HEK293 (cell line): ENCODE measurements around the gene GLCCI1.

Source experiments
- CTCF ChIA-PET: fragments of 350-600 bp; formaldehyde crosslinking; extraction: SDS; loops from one replicate; lab custom pipeline; 2021; ENCODE audit warnings: antibody characterized with exemption; lab: Yijun Ruan, JAX
- POLR2A ChIA-PET: fragments of 300-600 bp; formaldehyde crosslinking; extraction: SDS; loops from one replicate; lab custom pipeline; 2020; ENCODE audit warnings: antibody characterized with exemption, inconsistent platforms; lab: Yijun Ruan, JAX
- H3K27ac ChIP-seq: fragments of 200-500 bp; sonication (Bioruptor generic); 2 replicates; pipeline ENCODE4 v1.5.1; 2014; ENCODE audit warnings: low read depth, low read length, control low read depth, inconsistent platforms; ENCODE audit errors: extremely low read depth
- H3K36me3 ChIP-seq, 2 experiments: fragments of 200-500 bp in 1 of 2; sonication (Bioruptor generic) in 1 of 2; 1 replicate in 1 of 2; 2 replicates in 1 of 2; pipeline ENCODE4 v1.5.1; 2014 to 2017; ENCODE audit warnings: inconsistent platforms in 2 of 2, low read length in 2 of 2; ENCODE audit not compliant: control insufficient read depth in 2 of 2, insufficient read depth in 1 of 2
- H3K4me1 ChIP-seq: fragments of 200-500 bp; sonication (Bioruptor generic); 2 replicates; pipeline ENCODE4 v1.5.1; 2014; ENCODE audit warnings: mild to moderate bottlenecking, low read length, inconsistent platforms; ENCODE audit not compliant: control insufficient read depth, insufficient read depth
- H3K4me3 ChIP-seq: 2 replicates; pipeline ENCODE4 v1.5.1; 2011; ENCODE audit warnings: low read depth, mild to moderate bottlenecking, control low read depth, low read length, moderate library complexity
- H3K9me3 ChIP-seq: fragments of 200-500 bp; sonication (Bioruptor generic); 2 replicates; pipeline ENCODE4 v1.5.1; 2014; ENCODE audit warnings: low read depth, low read length, inconsistent platforms; ENCODE audit not compliant: control insufficient read depth, insufficient read depth
- HOXA7 ChIP-seq: sonication (generic); formaldehyde crosslinking; IDR thresholded peaks from 2 replicates; pipeline ENCODE4 v1.8.1; 2022; ENCODE audit warnings: missing genetic modification reagents, borderline replicate concordance
- IKZF3 ChIP-seq: fragments of 450-650 bp; IDR thresholded peaks from 2 replicates; pipeline ENCODE4 v1.5.0; 2018; ENCODE audit warnings: missing biosample characterization, mild to moderate bottlenecking, missing genetic modification characterization, moderate library complexity
- KLF1 ChIP-seq: fragments of 450-650 bp; formaldehyde crosslinking; IDR thresholded peaks from 2 replicates; pipeline ENCODE4 v1.5.1; 2016; ENCODE audit warnings: missing biosample characterization, missing genetic modification characterization
- KLF10 ChIP-seq: fragments of 450-650 bp; IDR thresholded peaks from 2 replicates; pipeline ENCODE4 v1.5.1; 2018; ENCODE audit warnings: missing biosample characterization, mild to moderate bottlenecking, missing genetic modification characterization
- KLF7 ChIP-seq: fragments of 450-650 bp; formaldehyde crosslinking; IDR thresholded peaks from 2 replicates; pipeline ENCODE4 v1.5.1; 2016; ENCODE audit warnings: missing biosample characterization, missing genetic modification characterization, borderline replicate concordance
- SETDB1 ChIP-seq: IDR thresholded peaks from one replicate; pipeline ENCODE4 v1.6.1; 2017; ENCODE audit warnings: mild to moderate bottlenecking, low read length, moderate library complexity, mixed read lengths; ENCODE audit not compliant: insufficient read length
- ZBTB1 ChIP-seq: fragments of 450-650 bp; formaldehyde crosslinking; IDR thresholded peaks from 2 replicates; pipeline ENCODE4 v1.5.1; 2016; ENCODE audit warnings: missing biosample characterization, missing genetic modification characterization
- ZBTB44 ChIP-seq: fragments of 450-650 bp; IDR thresholded peaks from 2 replicates; pipeline ENCODE4 v1.5.1; 2018; ENCODE audit warnings: missing biosample characterization, mild to moderate bottlenecking, missing genetic modification characterization
- ZEB2 ChIP-seq: fragments of 450-650 bp; formaldehyde crosslinking; IDR thresholded peaks from 2 replicates; pipeline ENCODE4 v1.5.1; 2016; ENCODE audit warnings: missing biosample characterization, missing genetic modification characterization
- ZNF148 ChIP-seq: fragments of 450-650 bp; formaldehyde crosslinking; IDR thresholded peaks from 2 replicates; pipeline ENCODE4 v1.5.0; 2017; ENCODE audit warnings: missing biosample characterization, missing genetic modification characterization, borderline replicate concordance
- ZNF155 ChIP-seq: fragments of 450-650 bp; formaldehyde crosslinking; IDR thresholded peaks from 2 replicates; pipeline ENCODE4 v1.5.1; 2016; ENCODE audit warnings: missing biosample characterization, missing genetic modification characterization
- ZNF174 ChIP-seq: fragments of 450-650 bp; formaldehyde crosslinking; IDR thresholded peaks from 2 replicates; pipeline ENCODE4 v1.5.0; 2017; ENCODE audit warnings: missing biosample characterization, mild to moderate bottlenecking, missing genetic modification characterization
- ZNF280D ChIP-seq: fragments of 450-650 bp; formaldehyde crosslinking; IDR thresholded peaks from 2 replicates; pipeline ENCODE4 v1.5.1; 2016; ENCODE audit warnings: missing biosample characterization, missing genetic modification characterization
- ZNF302 ChIP-seq: fragments of 450-650 bp; formaldehyde crosslinking; IDR thresholded peaks from 2 replicates; pipeline ENCODE4 v1.5.1; 2016; ENCODE audit warnings: missing biosample characterization, missing genetic modification characterization, low read depth
- ZNF366 ChIP-seq: fragments of 450-650 bp; formaldehyde crosslinking; conservative IDR thresholded peaks from 2 replicates; pipeline ENCODE4 v1.5.1; 2016; ENCODE audit warnings: missing biosample characterization, missing genetic modification characterization
- ZNF37A ChIP-seq: fragments of 450-650 bp; IDR thresholded peaks from 2 replicates; pipeline ENCODE4 v1.5.1; 2018; ENCODE audit warnings: missing biosample characterization, missing genetic modification characterization
- ZNF394 ChIP-seq: fragments of 450-650 bp; formaldehyde crosslinking; IDR thresholded peaks from 2 replicates; pipeline ENCODE4 v1.5.1; 2016; ENCODE audit warnings: missing biosample characterization, missing genetic modification characterization, mild to moderate bottlenecking, moderate library complexity, borderline replicate concordance
- ZNF473 ChIP-seq: fragments of 450-650 bp; formaldehyde crosslinking; IDR thresholded peaks from 2 replicates; pipeline ENCODE4 v1.5.1; 2017; ENCODE audit warnings: missing biosample characterization, missing genetic modification characterization
- ZNF48 ChIP-seq: fragments of 450-650 bp; formaldehyde crosslinking; IDR thresholded peaks from 2 replicates; pipeline ENCODE4 v1.5.1; 2016; ENCODE audit warnings: missing biosample characterization, missing genetic modification characterization
- ZNF488 ChIP-seq: fragments of 450-650 bp; formaldehyde crosslinking; IDR thresholded peaks from 2 replicates; pipeline ENCODE4 v1.5.1; 2016; ENCODE audit warnings: missing biosample characterization, missing genetic modification characterization
- ZNF580 ChIP-seq: fragments of 450-650 bp; formaldehyde crosslinking; IDR thresholded peaks from 2 replicates; pipeline ENCODE4 v1.5.1; 2016; ENCODE audit warnings: missing biosample characterization, missing genetic modification characterization
- ZNF654 ChIP-seq: fragments of 450-650 bp; formaldehyde crosslinking; IDR thresholded peaks from 2 replicates; pipeline ENCODE4 v1.5.1; 2016; ENCODE audit warnings: low read depth, missing biosample characterization, missing genetic modification characterization
- ZNF707 ChIP-seq: fragments of 450-650 bp; formaldehyde crosslinking; IDR thresholded peaks from 2 replicates; pipeline ENCODE4 v1.5.1; 2016; ENCODE audit warnings: missing biosample characterization, missing genetic modification characterization
- ZNF776 ChIP-seq: fragments of 450-650 bp; formaldehyde crosslinking; IDR thresholded peaks from 2 replicates; pipeline ENCODE4 v1.5.0; 2017; ENCODE audit warnings: missing biosample characterization, missing genetic modification characterization, borderline replicate concordance
- ZSCAN5A ChIP-seq: fragments of 450-650 bp; formaldehyde crosslinking; IDR thresholded peaks from 2 replicates; pipeline ENCODE4 v1.5.1; 2016; ENCODE audit warnings: missing biosample characterization, missing genetic modification characterization

Gene GLCCI1

GRCh38 chr7:8113184-8113583 is 144.6 kb downstream of the GLCCI1 start:
- no peaks in the 10 kb centered on the region for H3K9me3 ChIP-seq
- TF ChIP-seq SETDB1 (no peak), KLF1 (tag by site-specific recombination) (no peak), ZNF155 (tag by site-specific recombination) (no peak), ZNF37A (tag by site-specific recombination) (no peak), ZNF280D (tag by site-specific recombination) (no peak), ZBTB1 (tag by site-specific recombination) (no peak), IKZF3 (tag by site-specific recombination) (no peak), ZNF366 (no peak), ZBTB44 (tag by site-specific recombination) (no peak), ZNF148 (tag by site-specific recombination) (no peak), ZNF174 (tag by site-specific recombination) (no peak), ZNF707 (no peak), KLF7 (no peak), HOXA7 (CRISPR knock-in tag) (no peak), ZNF302 (tag by site-specific recombination) (no peak)
- H3K36me3 ChIP-seq = no peaks in the 10 kb centered on the region
- CTCF ChIA-PET = no interaction called here
- H3K4me3 ChIP-seq = no peak overlapping the region
- H3K4me1 ChIP-seq = no peaks in the 10 kb centered on the region; the same call in 1 of the 2 replicates
- no peak overlapping the region for H3K27ac ChIP-seq
- POLR2A ChIA-PET = interaction anchor here (0.7 kb wide), 1 partner anchor 925 kb away, joined by 3 read pairs; no protein-coding TSS in a partner anchor

GRCh38 chr7:8114175-8114574 is 145.6 kb downstream of the GLCCI1 start:
- CTCF ChIA-PET = no interaction called here
- TF ChIP-seq ZNF48 (tag by site-specific recombination) (no peak), ZNF473 (tag by site-specific recombination) (no peak), ZNF394 (tag by site-specific recombination) (no peak), ZNF488 (tag by site-specific recombination) (no peak), ZSCAN5A (tag by site-specific recombination) (no peak), ZNF776 (tag by site-specific recombination) (no peak), ZNF580 (tag by site-specific recombination) (no peak), ZEB2 (tag by site-specific recombination) (no peak), SETDB1 (no peak), KLF10 (no peak), ZNF654 (tag by site-specific recombination) (no peak)
- TF ChIP-seq, all 188 proteins: peak for 0
- Histone ChIP-seq H3K9me3 (no peaks in the 10 kb centered on the region), H3K36me3 (no peaks in the 10 kb centered on the region), H3K4me3 (no peak overlapping the region), H3K27ac (no peak overlapping the region), H3K4me1 (no peaks in the 10 kb centered on the region; the same call in 1 of the 2 replicates)
- POLR2A ChIA-PET = no interaction called here
